K562 (cell line): ENCODE data around the gene PEX6. TPM values are rescaled to one million over a fixed set of nuclear protein-coding genes. Genes with fewer than 3 reads are reported as not detected.

Experiments
- AFF4 ChIP-seq: sonication (generic); formaldehyde crosslinking; IDR thresholded peaks from 2 replicates; pipeline ENCODE4 v1.8.0; 2023; ENCODE audit warnings: mild to moderate bottlenecking, missing genetic modification reagents
- ARID4B ChIP-seq: sonication (generic); formaldehyde crosslinking; IDR thresholded peaks from 2 replicates; pipeline ENCODE4 v1.8.0; 2022; ENCODE audit warnings: mild to moderate bottlenecking, missing genetic modification reagents
- BHLHE40 ChIP-seq: IDR thresholded peaks from 2 replicates; pipeline ENCODE4 v1.6.1; 2011; ENCODE audit warnings: low read length, improper control_type of control experiment
- C11orf30 ChIP-seq: fragments of 450-650 bp; IDR thresholded peaks from 2 replicates; pipeline ENCODE4 v1.6.1; 2016; ENCODE audit warnings: low read depth, mild to moderate bottlenecking
- CBX1 ChIP-seq: sonication (generic); IDR thresholded peaks from 2 replicates; pipeline ENCODE4 v1.6.1; 2016; ENCODE audit warnings: antibody characterized with exemption, low read depth, mild to moderate bottlenecking
- JUN ChIP-seq, 2 experiments: sonication (generic) in 1 of 2; formaldehyde crosslinking in 1 of 2; IDR thresholded peaks; 2 replicates each; pipeline versions ENCODE4 v1.6.1 to v1.8.0; 2012 to 2022; ENCODE audit warnings: borderline replicate concordance in 2 of 2, mild to moderate bottlenecking in 2 of 2, improper control_type of control experiment in 1 of 2, low read depth in 1 of 2, low read length in 1 of 2, missing genetic modification reagents in 1 of 2
- NCOA1 ChIP-seq: fragments of 450-650 bp; IDR thresholded peaks from 2 replicates; pipeline ENCODE4 v1.6.1; 2016; ENCODE audit warnings: low read depth
- RB1 ChIP-seq: fragments of 450-650 bp; IDR thresholded peaks from 2 replicates; pipeline ENCODE4 v1.6.1; 2017; ENCODE audit warnings: low read depth, mild to moderate bottlenecking
- RBM22 ChIP-seq: fragments of 200-400 bp; formaldehyde crosslinking; IDR thresholded peaks from 2 replicates; pipeline ENCODE4 v1.6.1; 2018; ENCODE audit warnings: low read length, low read depth; ENCODE audit not compliant: poor library complexity, severe bottlenecking
- SRSF7 ChIP-seq: fragments of 200-400 bp; formaldehyde crosslinking; optimal IDR thresholded peaks from 2 replicates; pipeline ENCODE3; 2017; ENCODE audit warnings: mild to moderate bottlenecking, low read depth, low read length
- TCFL5 ChIP-seq: fragments of 250-450 bp; sonication (Bioruptor Pico); conservative IDR thresholded peaks from 2 replicates; pipeline ENCODE4 v1.6.1; 2021; ENCODE audit warnings: mild to moderate bottlenecking, moderate library complexity, matching md5 sums
- USF1 ChIP-seq: sonication (generic); formaldehyde crosslinking; IDR thresholded peaks from 2 replicates; pipeline ENCODE4 v1.9.0; 2022; ENCODE audit warnings: mild to moderate bottlenecking, missing genetic modification reagents
- polyA plus RNA-seq, 8 experiments: library from polyadenylated mRNA; depleted of rRNA in 4 of 8; stranded (reverse) in 5 of 8; unstranded in 3 of 8; fragments of >200 nt; fragmentation: Nextera tagmentation in 2 of 8; fragmentation: Illumina TruSeq in 1 of 8; extraction: Ambion mirVana in 2 of 8; extraction: Trizol in 1 of 8; gene quantifications; 2 replicates each; pipeline versions ENCODE4 v1.2.1 to v1.2.3, GENCODE V29; 2011 to 2014; ENCODE audit warnings: inconsistent platforms in 1 of 8, missing spikeins in 1 of 8
- total RNA-seq, 7 experiments: library from RNA; depleted of rRNA in 6 of 7; stranded (reverse); fragments of >200 nt in 6 of 7; fragmentation: Illumina TruSeq in 2 of 7; extraction: Trizol in 2 of 7; gene quantifications; 2 replicates each; pipeline versions ENCODE4 v1.2.1 to v1.2.3, GENCODE V29; 2011 to 2021; ENCODE audit warnings: low replicate concordance in 1 of 7

PEX6 gene
- total and polyA plus RNA-seq, 9 of the 15 experiments (the other 6 are each of a cell fraction or from before 2014, with no cell fraction given), result 0.17 to 20.8 (median 6.9) TPM

GRCh38 chr6:42928986-42929820 lies 49.8 kb downstream of the PEX6 start, which contains the start of gene CNPY3 (continued):
- TF ChIP-seq USF1 (peak; percentile 96), CBX1 (peak; percentile 78; the same call in 1 of the 2 replicates), BHLHE40 (peak; percentile 97), C11orf30 (peak; percentile 67), RB1 (peak; percentile 87), TCFL5 (no peak), SRSF7 (no peak), RBM22 (peak; percentile 58), JUN (IDR thresholded peaks at IDR 0.05; ENCODE audit: borderline replicate concordance, low read depth, low read length) (peak; percentile 68; the same call in 1 of the 2 replicates), JUN (CRISPR knock-in tag; IDR thresholded peaks at IDR 0.05; ENCODE audit: borderline replicate concordance) (no peak), NCOA1 (peak; percentile 82; the same call in 1 of the 2 replicates), AFF4 (CRISPR knock-in tag) (peak; percentile 89; the same call in 1 of the 2 replicates), ARID4B (peak; percentile 95)
- TF ChIP-seq, all 486 proteins: peak for 188
